Stimulated activated naive B cell treated with anti-CD40 and anti-IgM and Interleukin-4, amounts not matched to agents 10 μg/mL and 1 μg/mL and 100 μg/mL, for 72 hours (primary cell): ENCODE data around the gene FOLR2.
A peak's percentile ranks its signal among the peaks of the same experiment; 100 is the strongest.

ENCODE experiments used
- ATAC-seq, 2 donors: fragments of 150-1000 bp; cut with Tn5 transposase; replicated peaks; 2 replicates each; pipeline ENCODE4 v1.10.0; 2021; ENCODE audit warnings: moderate library complexity in 1 of 2
- DNase-seq: peaks from one replicate; pipeline ENCODE4 v3.0.0; 2021
- H3K27ac Mint-ChIP-seq: one replicate; pipeline ENCODE4 v1.8.0; 2022; ENCODE audit warnings: mild to moderate bottlenecking, mixed read lengths
- H3K27me3 Mint-ChIP-seq, 2 donors: one replicate each; pipeline ENCODE4 v1.8.0; 2022; ENCODE audit warnings: mixed read lengths in 2 of 2
- H3K36me3 Mint-ChIP-seq, 2 donors: one replicate each; pipeline ENCODE4 v1.8.0; 2022; ENCODE audit warnings: mixed read lengths in 2 of 2, mild to moderate bottlenecking in 1 of 2
- H3K4me1 Mint-ChIP-seq, 2 donors: one replicate each; pipeline ENCODE4 v1.8.0; 2022; ENCODE audit warnings: mixed read lengths in 2 of 2, mild to moderate bottlenecking in 1 of 2
- H3K4me3 Mint-ChIP-seq, 2 donors: one replicate each; pipeline ENCODE4 v1.8.0; 2022; ENCODE audit warnings: mild to moderate bottlenecking in 2 of 2, mixed read lengths in 2 of 2, moderate library complexity in 1 of 2
- H3K9me3 Mint-ChIP-seq, 2 donors: one replicate each; pipeline ENCODE4 v1.8.0; 2022; ENCODE audit warnings: mixed read lengths in 2 of 2, mild to moderate bottlenecking in 1 of 2

Gene FOLR2

GRCh38 chr11:72230764-72231365 is 14.3 kb downstream of the FOLR2 start:
- no peak for DNase-seq
- Mint-ChIP-seq H3K4me3 (no peak overlapping the region), H3K27me3 (no peaks in the 10 kb centered on the region), H3K9me3 (no peaks in the 10 kb centered on the region), H3K36me3 (peaks cover 57 to 65% of the 10 kb centered on the region in 2 donors), H3K27ac (no peak overlapping the region), H3K4me1 (peaks cover 24 to 47% of the 10 kb centered on the region in 2 donors)
- no peak for ATAC-seq

- peaks cover 57 to 69% of the 10 kb centered on the region in 2 donors for H3K36me3 Mint-ChIP-seq
- no peaks in the 10 kb centered on the region for H3K9me3 Mint-ChIP-seq
- ATAC-seq, result no peak
- H3K4me1 Mint-ChIP-seq, result peaks cover 22 to 39% of the 10 kb centered on the region in 2 donors
- DNase-seq, result no peak
- no peak overlapping the region for H3K27ac Mint-ChIP-seq
- H3K27me3 Mint-ChIP-seq, result no peaks in the 10 kb centered on the region
- no peak overlapping the region for H3K4me3 Mint-ChIP-seq
Observed at GRCh38 chr11:72231396-72232259, 15.0 kb downstream of the FOLR2 start.

- peaks cover 62 to 75% of the 10 kb centered on the region in 2 donors for H3K36me3 Mint-ChIP-seq
- H3K27ac Mint-ChIP-seq, result peak overlapping the region; percentile 63
- H3K27me3 Mint-ChIP-seq, result no peaks in the 10 kb centered on the region
- H3K9me3 Mint-ChIP-seq, result no peaks in the 10 kb centered on the region
- H3K4me3 Mint-ChIP-seq, result no peak overlapping the region
- peaks cover 23 to 37% of the 10 kb centered on the region in 2 donors for H3K4me1 Mint-ChIP-seq
- ATAC-seq (no peak), DNase-seq (no peak)
Observed at GRCh38 chr11:72232260-72233055, 15.9 kb downstream of the FOLR2 start.

GRCh38 chr11:72233056-72233772 is 16.6 kb downstream of the FOLR2 start:
- no peak for DNase-seq
- H3K27me3 Mint-ChIP-seq, result no peaks in the 10 kb centered on the region
- no peak overlapping the region for H3K4me3 Mint-ChIP-seq
- peaks cover 23 to 37% of the 10 kb centered on the region in 2 donors for H3K4me1 Mint-ChIP-seq
- no peaks in the 10 kb centered on the region for H3K9me3 Mint-ChIP-seq
- no peak for ATAC-seq
- peak overlapping the region; percentile 81 for H3K27ac Mint-ChIP-seq
- H3K36me3 Mint-ChIP-seq, result peaks cover 65 to 72% of the 10 kb centered on the region in 2 donors

GRCh38 chr11:72233773-72234513 is 17.3 kb downstream of the FOLR2 start:
- Mint-ChIP-seq H3K36me3 (peaks cover 63 to 65% of the 10 kb centered on the region in 2 donors), H3K4me1 (peaks cover 23 to 40% of the 10 kb centered on the region in 2 donors), H3K27me3 (peaks cover 2% of the 10 kb centered on the region in 2 donors), H3K4me3 (no peak overlapping the region), H3K27ac (peak overlapping the region; percentile 81), H3K9me3 (no peaks in the 10 kb centered on the region)
- ATAC-seq, result no peak
- DNase-seq, result no peak

GRCh38 chr11:72234514-72234830 is 17.9 kb downstream of the FOLR2 start:
- Mint-ChIP-seq H3K36me3 (peaks cover 59 to 60% of the 10 kb centered on the region in 2 donors), H3K4me1 (peaks cover 26 to 45% of the 10 kb centered on the region in 2 donors), H3K4me3 (no peak overlapping the region), H3K9me3 (no peaks in the 10 kb centered on the region), H3K27me3 (peaks cover 7 to 8% of the 10 kb centered on the region in 2 donors), H3K27ac (peak overlapping the region; percentile 1)
- ATAC-seq, result no peak
- DNase-seq, result no peak

GRCh38 chr11:72234920-72235319 is 18.3 kb downstream of the FOLR2 start:
- Mint-ChIP-seq H3K4me3 (no peak overlapping the region), H3K9me3 (no peaks in the 10 kb centered on the region), H3K27ac (no peak overlapping the region), H3K36me3 (peaks cover 57 to 59% of the 10 kb centered on the region in 2 donors), H3K27me3 (peaks cover 8 to 10% of the 10 kb centered on the region in 2 donors), H3K4me1 (peaks cover 27 to 47% of the 10 kb centered on the region in 2 donors)
- ATAC-seq, result no peak
- no peak for DNase-seq

GRCh38 chr11:72235351-72236057 is 18.9 kb downstream of the FOLR2 start:
- peaks cover 12 to 14% of the 10 kb centered on the region in 2 donors for H3K27me3 Mint-ChIP-seq
- peaks cover 54 to 56% of the 10 kb centered on the region in 2 donors for H3K36me3 Mint-ChIP-seq
- peak overlapping the region; percentile 20 for H3K27ac Mint-ChIP-seq
- no peaks in the 10 kb centered on the region for H3K9me3 Mint-ChIP-seq
- no peak for ATAC-seq
- no peak for DNase-seq
- H3K4me1 Mint-ChIP-seq, result peaks cover 30 to 51% of the 10 kb centered on the region in 2 donors
- H3K4me3 Mint-ChIP-seq, result no peak overlapping the region

GRCh38 chr11:72236083-72236697 is 19.6 kb downstream of the FOLR2 start:
- H3K9me3 Mint-ChIP-seq, result no peaks in the 10 kb centered on the region
- peaks cover 35 to 58% of the 10 kb centered on the region in 2 donors for H3K4me1 Mint-ChIP-seq
- no peak for DNase-seq
- H3K27me3 Mint-ChIP-seq, result peaks cover 18 to 21% of the 10 kb centered on the region in 2 donors
- H3K36me3 Mint-ChIP-seq, result peaks cover 51 to 53% of the 10 kb centered on the region in 2 donors
- ATAC-seq, result no peak
- no peak overlapping the region for H3K4me3 Mint-ChIP-seq
- peak overlapping the region; percentile 31 for H3K27ac Mint-ChIP-seq

- DNase-seq, result no peak
- peaks cover 35 to 63% of the 10 kb centered on the region in 2 donors for H3K4me1 Mint-ChIP-seq
- no peak overlapping the region for H3K27ac Mint-ChIP-seq
Observed at GRCh38 chr11:72236774-72237111, 20.1 kb downstream of the FOLR2 start.

GRCh38 chr11:72237112-72237931 is 20.7 kb downstream of the FOLR2 start:
- Mint-ChIP-seq H3K4me3 (no peak overlapping the region), H3K4me1 (peaks cover 33 to 60% of the 10 kb centered on the region in 2 donors), H3K9me3 (no peaks in the 10 kb centered on the region), H3K36me3 (peaks cover 40 to 45% of the 10 kb centered on the region in 2 donors), H3K27ac (no peak overlapping the region), H3K27me3 (peaks cover 29 to 32% of the 10 kb centered on the region in 2 donors)
- DNase-seq (no peak), ATAC-seq (no peak)

More at GRCh38 chr11:72236774-72237111, 20.1 kb downstream of the FOLR2 start:
- Mint-ChIP-seq H3K4me3 (no peak overlapping the region), H3K36me3 (peaks cover 45 to 51% of the 10 kb centered on the region in 2 donors), H3K27me3 (peaks cover 23 to 26% of the 10 kb centered on the region in 2 donors), H3K9me3 (no peaks in the 10 kb centered on the region)
- no peak for ATAC-seq

GRCh38 chr11:72238040-72238450 is 21.5 kb downstream of the FOLR2 start:
- Mint-ChIP-seq H3K27me3 (peaks cover 36 to 39% of the 10 kb centered on the region in 2 donors), H3K27ac (no peak overlapping the region), H3K9me3 (no peaks in the 10 kb centered on the region), H3K36me3 (peaks cover 32 to 38% of the 10 kb centered on the region in 2 donors), H3K4me1 (peaks cover 32 to 54% of the 10 kb centered on the region in 2 donors), H3K4me3 (no peak overlapping the region)
- no peak for DNase-seq
- peak; percentile 48 to 53 for ATAC-seq
